Measurements from ENCODE around the gene C16orf46. TPM values are rescaled to one million over a fixed set of nuclear protein-coding genes. Genes with fewer than 3 reads are reported as not detected.

Gene C16orf46
- total RNA-seq, 4 donors from 2014 or later: 0.32 to 5.6 TPM; not detected in 2

DNA sequence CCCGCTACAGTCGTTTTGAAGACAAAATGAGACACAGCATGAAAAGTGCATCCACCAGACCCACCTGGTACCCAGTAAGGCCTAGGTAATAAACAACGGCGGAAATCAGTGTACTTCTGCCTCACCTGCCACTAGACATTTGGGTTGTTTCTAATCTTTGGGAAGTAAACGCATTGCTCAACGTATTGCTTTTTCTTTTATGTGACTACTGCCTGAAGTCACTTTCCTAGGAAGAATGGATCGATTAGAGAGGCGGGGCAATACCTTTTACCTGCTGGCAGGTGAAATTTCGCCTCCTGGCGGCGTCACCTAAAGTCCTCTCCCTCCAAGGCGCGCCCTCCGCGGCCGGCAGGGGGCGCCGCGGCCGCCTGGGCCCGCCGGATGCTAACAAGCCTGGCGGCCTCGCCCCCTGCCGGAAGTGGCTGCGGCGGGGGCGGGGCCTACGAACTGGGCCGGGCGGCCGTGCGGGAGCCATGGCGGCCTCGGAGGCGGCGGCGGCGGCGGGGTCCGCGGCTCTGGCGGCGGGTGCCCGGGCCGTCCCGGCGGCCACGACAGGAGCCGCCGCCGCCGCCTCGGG lies 41.6 kb downstream of the C16orf46 start, which contains the start of gene ATMIN:
ATMIN (plus strand) TSS at position 445 of the 577 bp plus-strand sequence; CDS start at position 474, 29 bp downstream.
- H3K36me3 ChIP-seq: no peaks in the 10 kb centered on the region
- no peaks in the 10 kb centered on the region for H3K27me3 ChIP-seq
- H3K27ac ChIP-seq: peak within 1 kb of the TSS; percentile 84 to 89 (median 86)
- H3K4me1 ChIP-seq: peaks cover 6 to 32% (median 12%) of the 10 kb centered on the region in 4 donors
- peak within 1 kb of the TSS; percentile 77 to 94 (median 87) for H3K4me3 ChIP-seq
- H3K9me3 ChIP-seq: no peaks in the 10 kb centered on the region
- intact Hi-C loops (cut with DNase I; ENCODE audit: low total_unique reads) (loop anchor here (1.0 to 10.0 kb wide), 4 partner anchors 29 to 1258 kb away; partner anchors contain the start of genes C16orf46 and CMC2), in situ Hi-C loops (cut with MboI; ENCODE audit: low pct_ligation_motif_present in 1 of 4, low pct_unique_long_range_greater_than_20kb in 1 of 4, low sequenced_read_pairs in 3 of 4) (loop anchor here in 3 of 4 donors (25.0 kb wide), 1 partner anchor 702 kb away; no protein-coding TSS in a partner anchor)
- 8 to 18% methylated on average over 4 to 25 of the region's 54 CpGs for WGBS, 2 donors (ENCODE audit: low coverage in 1 of 2)
- TF ChIP-seq, protein P1, sequence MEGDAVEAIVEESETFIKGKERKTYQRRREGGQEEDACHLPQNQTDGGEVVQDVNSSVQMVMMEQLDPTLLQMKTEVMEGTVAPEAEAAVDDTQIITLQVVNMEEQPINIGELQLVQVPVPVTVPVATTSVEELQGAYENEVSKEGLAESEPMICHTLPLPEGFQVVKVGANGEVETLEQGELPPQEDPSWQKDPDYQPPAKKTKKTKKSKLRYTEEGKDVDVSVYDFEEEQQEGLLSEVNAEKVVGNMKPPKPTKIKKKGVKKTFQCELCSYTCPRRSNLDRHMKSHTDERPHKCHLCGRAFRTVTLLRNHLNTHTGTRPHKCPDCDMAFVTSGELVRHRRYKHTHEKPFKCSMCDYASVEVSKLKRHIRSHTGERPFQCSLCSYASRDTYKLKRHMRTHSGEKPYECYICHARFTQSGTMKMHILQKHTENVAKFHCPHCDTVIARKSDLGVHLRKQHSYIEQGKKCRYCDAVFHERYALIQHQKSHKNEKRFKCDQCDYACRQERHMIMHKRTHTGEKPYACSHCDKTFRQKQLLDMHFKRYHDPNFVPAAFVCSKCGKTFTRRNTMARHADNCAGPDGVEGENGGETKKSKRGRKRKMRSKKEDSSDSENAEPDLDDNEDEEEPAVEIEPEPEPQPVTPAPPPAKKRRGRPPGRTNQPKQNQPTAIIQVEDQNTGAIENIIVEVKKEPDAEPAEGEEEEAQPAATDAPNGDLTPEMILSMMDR (IDR thresholded peaks at IDR 0.05): peak; percentile 90 to 99 (median 96)
- TF ChIP-seq POLR2A (IDR thresholded peaks at IDR 0.05) (no peak), EP300 (IDR thresholded peaks at IDR 0.05; ENCODE audit: low read depth) (no peak), POLR2AphosphoS5 (IDR thresholded peaks at IDR 0.05) (peak in 2 of 3 donors; percentile 66 to 67)
- DNase-seq: peak; percentile 91

DNA sequence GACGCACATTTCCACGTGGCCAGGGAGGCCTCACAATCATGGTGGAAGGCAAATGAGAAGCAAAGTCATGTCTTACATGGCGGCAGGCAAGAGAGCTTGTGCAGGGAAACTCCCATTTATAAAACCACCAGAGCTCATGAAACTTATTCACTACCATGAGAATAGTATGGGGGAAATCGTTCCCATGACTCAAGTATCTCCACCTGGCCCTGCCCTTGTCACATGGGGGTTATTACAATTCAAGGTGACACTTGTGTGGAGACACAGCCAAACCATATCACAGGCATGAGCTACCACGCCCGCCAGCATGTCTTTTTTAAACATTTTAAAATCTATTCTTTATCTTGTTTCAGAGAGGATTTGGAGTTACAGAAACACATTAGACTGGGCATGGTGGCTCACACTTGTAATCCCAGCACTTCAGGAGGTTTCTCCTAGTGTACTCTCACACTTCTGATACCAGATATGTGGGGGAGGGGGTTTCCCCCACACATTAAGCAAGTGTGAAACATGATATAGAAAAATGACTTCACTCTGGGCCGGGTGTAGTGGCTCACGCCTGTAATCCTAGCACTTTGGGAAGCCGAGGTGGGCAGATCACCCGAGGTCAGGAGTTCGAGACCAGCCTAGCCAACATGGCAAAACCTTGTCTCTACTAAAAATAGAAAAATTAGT lies 47.0 kb downstream of the C16orf46 start:
- no peak overlapping the region for H3K4me3 ChIP-seq
- in situ Hi-C loops (cut with MboI; ENCODE audit: low pct_ligation_motif_present in 1 of 4, low pct_unique_long_range_greater_than_20kb in 1 of 4, low sequenced_read_pairs in 3 of 4) (loop anchor here in 3 of 4 donors (25.0 kb wide), 1 partner anchor 707 kb away; no protein-coding TSS in a partner anchor), intact Hi-C loops (cut with DNase I; ENCODE audit: low total_unique reads) (loop anchor here (10.0 kb wide), 1 partner anchor 705 kb away; no protein-coding TSS in a partner anchor)
- H3K4me1 ChIP-seq: no peaks in the 10 kb centered on the region
- no peak overlapping the region for H3K27ac ChIP-seq
- H3K9me3 ChIP-seq: no peaks in the 10 kb centered on the region
- H3K36me3 ChIP-seq: peaks cover 0 to 4% (median 2%) of the 10 kb centered on the region in 4 donors
- TF ChIP-seq POLR2AphosphoS5 (IDR thresholded peaks at IDR 0.05) (no peak), EP300 (IDR thresholded peaks at IDR 0.05; ENCODE audit: low read depth) (no peak), POLR2A (IDR thresholded peaks at IDR 0.05) (no peak)
- no peaks in the 10 kb centered on the region for H3K27me3 ChIP-seq
- 94% methylated on average over 11 of the region's 11 CpGs; no CpG with 5 or more reads in 1 of the 2 donors for WGBS, 2 donors (ENCODE audit: low coverage in 1 of 2)
- DNase-seq: no peak

DNA sequence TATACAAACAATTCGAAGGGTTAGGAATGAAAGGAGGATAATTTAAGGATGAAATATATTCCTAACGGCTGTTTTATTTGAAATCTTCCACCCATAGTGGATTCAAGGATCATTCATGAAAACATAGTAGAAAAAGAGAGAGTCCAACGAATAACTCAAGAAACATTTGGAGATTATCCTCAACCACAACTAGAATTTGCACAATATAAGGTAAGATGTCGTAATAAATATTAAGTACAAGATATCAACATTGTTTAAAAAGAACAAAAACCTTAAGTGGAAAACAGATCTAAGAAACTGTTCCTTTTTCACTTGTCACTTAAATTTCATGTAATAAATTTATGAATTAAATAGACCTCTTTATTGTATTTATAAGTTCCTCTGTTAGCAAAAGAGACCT lies 50.6 kb downstream of the C16orf46 start:
- no peak for TF ChIP-seq POLR2AphosphoS5 (IDR thresholded peaks at IDR 0.05)
- TF ChIP-seq, protein P1 (IDR thresholded peaks at IDR 0.05): no peak
- no peak for TF ChIP-seq EP300 (IDR thresholded peaks at IDR 0.05; ENCODE audit: low read depth)
- TF ChIP-seq POLR2A (IDR thresholded peaks at IDR 0.05): no peak
- in situ Hi-C loops (cut with MboI; ENCODE audit: low pct_ligation_motif_present in 1 of 4, low pct_unique_long_range_greater_than_20kb in 1 of 4, low sequenced_read_pairs in 3 of 4): loop anchor here in 3 of 4 donors (25.0 kb wide), 1 partner anchor 711 kb away; no protein-coding TSS in a partner anchor

DNA sequence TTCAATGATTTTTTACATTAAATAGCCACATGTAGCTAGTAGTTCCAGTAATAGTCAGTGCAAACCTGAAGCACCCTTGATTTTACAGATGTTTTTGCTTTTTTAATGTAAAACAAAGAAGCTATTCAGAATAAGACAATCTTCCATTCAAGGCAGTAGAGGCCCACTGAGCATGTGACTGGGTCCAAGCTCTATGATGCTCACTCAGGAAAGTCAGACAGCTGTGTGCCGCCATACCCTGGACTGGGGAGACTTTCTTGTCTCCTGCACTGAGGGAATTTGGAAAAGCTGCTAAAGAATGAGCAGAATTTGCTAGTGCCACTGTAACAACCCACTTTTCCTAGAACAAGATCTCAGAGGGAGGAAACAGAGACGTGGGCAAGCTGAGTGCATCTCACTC lies 58.5 kb downstream of the C16orf46 start:
- no peak overlapping the region for H3K27ac ChIP-seq
- DNase-seq: no peak
- no peaks in the 10 kb centered on the region for H3K4me1 ChIP-seq
- intact Hi-C loops (cut with DNase I; ENCODE audit: low total_unique reads): no loop called here
- TF ChIP-seq, protein P1 (IDR thresholded peaks at IDR 0.05): no peak
- TF ChIP-seq POLR2A (IDR thresholded peaks at IDR 0.05): no peak
- TF ChIP-seq POLR2AphosphoS5 (IDR thresholded peaks at IDR 0.05): no peak
- H3K36me3 ChIP-seq: peaks cover 0 to 13% (median 2%) of the 10 kb centered on the region in 4 donors
- H3K9me3 ChIP-seq: no peaks in the 10 kb centered on the region
- H3K4me3 ChIP-seq: no peak overlapping the region
- H3K27me3 ChIP-seq: no peaks in the 10 kb centered on the region
- in situ Hi-C loops (cut with MboI; ENCODE audit: low pct_ligation_motif_present in 1 of 4, low pct_unique_long_range_greater_than_20kb in 1 of 4, low sequenced_read_pairs in 3 of 4): loop anchor here in 1 of 4 donors (25.0 kb wide), 1 partner anchor 294 kb away; the partner anchor contains the start of gene GAN
- WGBS, 2 donors (ENCODE audit: low coverage in 1 of 2): 91 to 100% methylated on average over 2 of the region's 2 CpGs

More for the DNA sequence above, 50.6 kb downstream of the C16orf46 start:
- H3K4me3 ChIP-seq: no peak overlapping the region
- H3K4me1 ChIP-seq: no peaks in the 10 kb centered on the region
- H3K9me3 ChIP-seq: no peaks in the 10 kb centered on the region
- no peaks in the 10 kb centered on the region for H3K27me3 ChIP-seq
- H3K36me3 ChIP-seq: peaks cover 0 to 11% (median 2%) of the 10 kb centered on the region in 4 donors
- intact Hi-C loops (cut with DNase I; ENCODE audit: low total_unique reads): no loop called here
- no peak overlapping the region for H3K27ac ChIP-seq
- 78 to 87% methylated on average over 4 of the region's 4 CpGs for WGBS, 2 donors (ENCODE audit: low coverage in 1 of 2)
- no peak for DNase-seq

Measured in transverse colon (tissue), 4 donors.